GM12878 (cell line): ENCODE measurements around the gene TRIM8. TPM values are rescaled to one million over a fixed set of nuclear protein-coding genes. Genes with fewer than 3 reads are reported as not detected.

Source experiments
- ATF7 ChIP-seq: fragments of 450-650 bp; IDR thresholded peaks from 2 replicates; pipeline ENCODE4 v1.6.1; 2016; ENCODE audit warnings: low read depth, mild to moderate bottlenecking
- CEBPB ChIP-seq, 2 experiments: fragments of 150-350 bp in 1 of 2; IDR thresholded peaks; 2 replicates each; pipeline ENCODE4 v1.6.1; 2012 to 2014; ENCODE audit warnings: low read depth in 2 of 2, low read length in 2 of 2, borderline replicate concordance in 1 of 2, inconsistent platforms in 1 of 2
- HDAC6 ChIP-seq: fragments of 200-600 bp; sonication (generic); IDR thresholded peaks from one replicate; pipeline ENCODE4 v1.8.0; 2017; ENCODE audit warnings: antibody characterized with exemption; ENCODE audit not compliant: unreplicated experiment
- POLR2AphosphoS2 ChIP-seq: IDR thresholded peaks from 2 replicates; pipeline ENCODE4 v1.6.1; 2011; ENCODE audit warnings: low read depth, mild to moderate bottlenecking, low read length, improper control_type of control experiment, moderate library complexity
- SIX5 ChIP-seq: IDR thresholded peaks from 2 replicates; pipeline ENCODE4 v1.6.1; 2011; ENCODE audit warnings: mild to moderate bottlenecking, low read depth, low read length, moderate library complexity; ENCODE audit not compliant: severe bottlenecking
- ZZZ3 ChIP-seq: IDR thresholded peaks from 2 replicates; pipeline ENCODE4 v1.6.1; 2011; ENCODE audit warnings: low read depth; ENCODE audit not compliant: control insufficient read depth, insufficient read length
- polyA plus RNA-seq, 11 experiments: library from polyadenylated mRNA; depleted of rRNA in 4 of 11; unstranded in 6 of 11; stranded (reverse) in 5 of 11; fragments of >200 nt; fragmentation: Nextera tagmentation in 4 of 11; fragmentation: Illumina TruSeq in 1 of 11; extraction: Ambion mirVana in 4 of 11; extraction: Trizol in 1 of 11; gene quantifications; 1 replicate in 1 of 11; 2 replicates in 10 of 11; pipeline versions ENCODE4 v1.2.1 to v1.2.3, GENCODE V29; 2011 to 2016; ENCODE audit warnings: inconsistent platforms in 2 of 11, missing spikeins in 2 of 11, low read depth in 1 of 11
- total RNA-seq, 4 experiments: library from RNA; depleted of rRNA in 3 of 4; stranded (reverse); fragments of >200 nt in 3 of 4; fragmentation: Illumina TruSeq in 1 of 4; extraction: Trizol in 1 of 4; gene quantifications; 2 replicates each; pipeline versions ENCODE4 v1.2.1 to v1.2.3, GENCODE V29; 2013 to 2021
- TF ChIP-seq, protein P1 (sequence below): IDR thresholded peaks from 2 replicates; pipeline ENCODE4 v1.6.1; 2012; ENCODE audit warnings: mild to moderate bottlenecking, low read depth, low read length

TRIM8 gene
- total and polyA plus RNA-seq, 10 of the 15 experiments (the other 5 are each of a cell fraction or from before 2014, with no cell fraction given) = 7.9 to 53.2 (median 24.6) TPM

DNA sequence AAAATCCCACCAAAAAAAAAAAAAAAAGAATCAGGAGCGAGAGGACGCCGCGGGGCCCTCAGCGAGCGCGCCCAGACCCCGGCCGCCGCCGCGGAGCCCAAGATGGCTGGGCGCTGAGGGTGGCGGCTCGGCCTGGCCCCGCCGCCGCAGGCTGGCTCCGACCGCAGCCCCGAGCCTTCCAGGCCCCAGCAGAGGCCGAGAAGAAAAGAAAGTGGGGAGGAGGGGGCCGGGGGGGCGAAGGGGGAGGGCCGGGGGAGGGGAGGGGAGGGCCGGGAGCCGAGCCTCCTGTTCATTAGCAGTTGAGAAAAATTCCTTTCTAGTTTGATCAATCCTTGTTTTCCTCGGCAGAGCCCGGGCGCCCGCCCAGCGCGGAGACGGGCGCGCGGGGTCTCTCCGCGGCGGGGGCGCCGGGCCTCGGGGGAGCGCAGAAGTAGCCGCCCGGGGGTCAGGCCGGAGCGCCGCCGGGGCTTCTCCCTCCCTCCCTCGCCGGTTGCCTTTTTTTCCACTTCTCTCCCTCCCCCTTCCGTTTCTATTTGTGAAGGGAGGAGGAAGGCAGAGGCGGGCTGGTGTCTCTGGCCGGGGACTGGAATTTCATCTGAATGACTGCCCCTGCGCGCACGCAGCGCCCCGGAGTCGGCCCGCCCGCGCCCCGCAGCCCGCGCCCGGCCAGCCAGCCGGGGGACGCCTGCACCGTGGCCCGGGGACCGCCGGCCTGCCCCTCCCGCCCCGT lies 778 bp upstream of the TRIM8 start (continued):
- TF ChIP-seq SIX5 (no peak), POLR2AphosphoS2 (peak; percentile 15; the same call in 1 of the 2 replicates), ZZZ3 (no peak), ATF7 (peak; percentile 16; the same call in 1 of the 2 replicates), HDAC6 (no peak), CEBPB (IDR thresholded peaks at IDR 0.05; ENCODE audit: borderline replicate concordance in 1 of 2, low read depth in 2 of 2, low read length in 2 of 2) (no peak)
- TF ChIP-seq, protein P1, sequence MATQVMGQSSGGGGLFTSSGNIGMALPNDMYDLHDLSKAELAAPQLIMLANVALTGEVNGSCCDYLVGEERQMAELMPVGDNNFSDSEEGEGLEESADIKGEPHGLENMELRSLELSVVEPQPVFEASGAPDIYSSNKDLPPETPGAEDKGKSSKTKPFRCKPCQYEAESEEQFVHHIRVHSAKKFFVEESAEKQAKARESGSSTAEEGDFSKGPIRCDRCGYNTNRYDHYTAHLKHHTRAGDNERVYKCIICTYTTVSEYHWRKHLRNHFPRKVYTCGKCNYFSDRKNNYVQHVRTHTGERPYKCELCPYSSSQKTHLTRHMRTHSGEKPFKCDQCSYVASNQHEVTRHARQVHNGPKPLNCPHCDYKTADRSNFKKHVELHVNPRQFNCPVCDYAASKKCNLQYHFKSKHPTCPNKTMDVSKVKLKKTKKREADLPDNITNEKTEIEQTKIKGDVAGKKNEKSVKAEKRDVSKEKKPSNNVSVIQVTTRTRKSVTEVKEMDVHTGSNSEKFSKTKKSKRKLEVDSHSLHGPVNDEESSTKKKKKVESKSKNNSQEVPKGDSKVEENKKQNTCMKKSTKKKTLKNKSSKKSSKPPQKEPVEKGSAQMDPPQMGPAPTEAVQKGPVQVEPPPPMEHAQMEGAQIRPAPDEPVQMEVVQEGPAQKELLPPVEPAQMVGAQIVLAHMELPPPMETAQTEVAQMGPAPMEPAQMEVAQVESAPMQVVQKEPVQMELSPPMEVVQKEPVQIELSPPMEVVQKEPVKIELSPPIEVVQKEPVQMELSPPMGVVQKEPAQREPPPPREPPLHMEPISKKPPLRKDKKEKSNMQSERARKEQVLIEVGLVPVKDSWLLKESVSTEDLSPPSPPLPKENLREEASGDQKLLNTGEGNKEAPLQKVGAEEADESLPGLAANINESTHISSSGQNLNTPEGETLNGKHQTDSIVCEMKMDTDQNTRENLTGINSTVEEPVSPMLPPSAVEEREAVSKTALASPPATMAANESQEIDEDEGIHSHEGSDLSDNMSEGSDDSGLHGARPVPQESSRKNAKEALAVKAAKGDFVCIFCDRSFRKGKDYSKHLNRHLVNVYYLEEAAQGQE = no peak
- TF ChIP-seq, all 136 proteins: peak for 7
